ENCODE measurements around the gene KRTAP10-4. TPM values are rescaled to one million over a fixed set of nuclear protein-coding genes. Genes with fewer than 3 reads are reported as not detected.

KRTAP10-4 gene
- total and polyA plus RNA-seq, 2 experiments from 2014 or later = not detected

DNA sequence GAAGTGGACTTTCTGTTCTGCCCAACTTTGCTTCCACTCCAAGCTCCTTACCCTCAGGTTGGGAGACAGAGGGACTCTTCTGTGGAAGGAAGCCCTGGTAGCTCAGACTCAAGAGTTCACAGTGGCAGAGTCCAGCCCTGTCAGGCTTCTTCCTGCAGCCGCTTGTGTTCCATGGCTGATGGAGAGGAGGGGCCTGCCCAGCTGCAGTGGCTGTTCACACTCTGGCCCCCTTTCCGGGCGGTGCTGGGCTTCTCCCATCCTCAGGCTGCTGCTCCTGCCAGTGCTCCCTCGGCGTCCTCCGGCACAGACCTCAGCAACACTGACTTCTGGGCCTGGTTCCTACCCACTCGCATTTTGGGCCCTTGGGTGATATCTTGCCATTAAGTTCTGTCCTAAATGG, 37.6 kb upstream of the KRTAP10-4 start:
- Mint-ChIP-seq H3K36me3 (ENCODE audit: low read depth) (no peaks in the 10 kb centered on the region; the same call in 2 of the 3 replicates), H3K27me3 (ENCODE audit: insufficient read depth, low read depth, poor library complexity) (peaks cover 6% of the 10 kb centered on the region), H3K9me3 (peaks cover 4% of the 10 kb centered on the region; the same call in 1 of the 3 replicates), H3K27ac (no peak overlapping the region), H3K4me3 (no peak overlapping the region), H3K4me1 (peaks cover 3% of the 10 kb centered on the region; the same call in 2 of the 3 replicates)
- no peaks in the 10 kb centered on the region for H3K27me3 ChIP-seq (ENCODE audit: insufficient read depth)
- H3K79me2 ChIP-seq (replicated peaks; ENCODE audit: insufficient read depth) = no peaks in the 10 kb centered on the region
- no peak overlapping the region for H3K4me2 ChIP-seq
- DNase-seq (ENCODE audit: low spot score) (no peak), ATAC-seq (peak; percentile 10; the same call in 1 of the 3 replicates)
- no peaks in the 10 kb centered on the region for H3K4me1 ChIP-seq (ENCODE audit: insufficient read depth)
- H3K9me2 ChIP-seq (ENCODE audit: insufficient read depth) = no peaks in the 10 kb centered on the region
- no peak overlapping the region for H3K4me3 ChIP-seq
- TF ChIP-seq, protein P1, sequence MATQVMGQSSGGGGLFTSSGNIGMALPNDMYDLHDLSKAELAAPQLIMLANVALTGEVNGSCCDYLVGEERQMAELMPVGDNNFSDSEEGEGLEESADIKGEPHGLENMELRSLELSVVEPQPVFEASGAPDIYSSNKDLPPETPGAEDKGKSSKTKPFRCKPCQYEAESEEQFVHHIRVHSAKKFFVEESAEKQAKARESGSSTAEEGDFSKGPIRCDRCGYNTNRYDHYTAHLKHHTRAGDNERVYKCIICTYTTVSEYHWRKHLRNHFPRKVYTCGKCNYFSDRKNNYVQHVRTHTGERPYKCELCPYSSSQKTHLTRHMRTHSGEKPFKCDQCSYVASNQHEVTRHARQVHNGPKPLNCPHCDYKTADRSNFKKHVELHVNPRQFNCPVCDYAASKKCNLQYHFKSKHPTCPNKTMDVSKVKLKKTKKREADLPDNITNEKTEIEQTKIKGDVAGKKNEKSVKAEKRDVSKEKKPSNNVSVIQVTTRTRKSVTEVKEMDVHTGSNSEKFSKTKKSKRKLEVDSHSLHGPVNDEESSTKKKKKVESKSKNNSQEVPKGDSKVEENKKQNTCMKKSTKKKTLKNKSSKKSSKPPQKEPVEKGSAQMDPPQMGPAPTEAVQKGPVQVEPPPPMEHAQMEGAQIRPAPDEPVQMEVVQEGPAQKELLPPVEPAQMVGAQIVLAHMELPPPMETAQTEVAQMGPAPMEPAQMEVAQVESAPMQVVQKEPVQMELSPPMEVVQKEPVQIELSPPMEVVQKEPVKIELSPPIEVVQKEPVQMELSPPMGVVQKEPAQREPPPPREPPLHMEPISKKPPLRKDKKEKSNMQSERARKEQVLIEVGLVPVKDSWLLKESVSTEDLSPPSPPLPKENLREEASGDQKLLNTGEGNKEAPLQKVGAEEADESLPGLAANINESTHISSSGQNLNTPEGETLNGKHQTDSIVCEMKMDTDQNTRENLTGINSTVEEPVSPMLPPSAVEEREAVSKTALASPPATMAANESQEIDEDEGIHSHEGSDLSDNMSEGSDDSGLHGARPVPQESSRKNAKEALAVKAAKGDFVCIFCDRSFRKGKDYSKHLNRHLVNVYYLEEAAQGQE (IDR thresholded peaks at IDR 0.05; ENCODE audit: unreplicated experiment) = no peak
- no peak for TF ChIP-seq ZNF114 (CRISPR knock-in tag; IDR thresholded peaks at IDR 0.05)
- no peak for TF ChIP-seq ZNF462 (CRISPR knock-in tag; IDR thresholded peaks at IDR 0.05)
- TF ChIP-seq POLR2AphosphoS5 (IDR thresholded peaks at IDR 0.05; ENCODE audit: low read depth) = no peak
- TF ChIP-seq, protein P2, sequence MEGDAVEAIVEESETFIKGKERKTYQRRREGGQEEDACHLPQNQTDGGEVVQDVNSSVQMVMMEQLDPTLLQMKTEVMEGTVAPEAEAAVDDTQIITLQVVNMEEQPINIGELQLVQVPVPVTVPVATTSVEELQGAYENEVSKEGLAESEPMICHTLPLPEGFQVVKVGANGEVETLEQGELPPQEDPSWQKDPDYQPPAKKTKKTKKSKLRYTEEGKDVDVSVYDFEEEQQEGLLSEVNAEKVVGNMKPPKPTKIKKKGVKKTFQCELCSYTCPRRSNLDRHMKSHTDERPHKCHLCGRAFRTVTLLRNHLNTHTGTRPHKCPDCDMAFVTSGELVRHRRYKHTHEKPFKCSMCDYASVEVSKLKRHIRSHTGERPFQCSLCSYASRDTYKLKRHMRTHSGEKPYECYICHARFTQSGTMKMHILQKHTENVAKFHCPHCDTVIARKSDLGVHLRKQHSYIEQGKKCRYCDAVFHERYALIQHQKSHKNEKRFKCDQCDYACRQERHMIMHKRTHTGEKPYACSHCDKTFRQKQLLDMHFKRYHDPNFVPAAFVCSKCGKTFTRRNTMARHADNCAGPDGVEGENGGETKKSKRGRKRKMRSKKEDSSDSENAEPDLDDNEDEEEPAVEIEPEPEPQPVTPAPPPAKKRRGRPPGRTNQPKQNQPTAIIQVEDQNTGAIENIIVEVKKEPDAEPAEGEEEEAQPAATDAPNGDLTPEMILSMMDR (conservative IDR thresholded peaks at IDR 0.05; ENCODE audit: low read depth in 2 of 2) = no peak
- no peak for TF ChIP-seq NANOG (IDR thresholded peaks at IDR 0.05; ENCODE audit: borderline replicate concordance)
- TF ChIP-seq EZH2 (IDR thresholded peaks at IDR 0.05; ENCODE audit: low read depth, unreplicated experiment) = no peak
- TF ChIP-seq, protein P3, sequence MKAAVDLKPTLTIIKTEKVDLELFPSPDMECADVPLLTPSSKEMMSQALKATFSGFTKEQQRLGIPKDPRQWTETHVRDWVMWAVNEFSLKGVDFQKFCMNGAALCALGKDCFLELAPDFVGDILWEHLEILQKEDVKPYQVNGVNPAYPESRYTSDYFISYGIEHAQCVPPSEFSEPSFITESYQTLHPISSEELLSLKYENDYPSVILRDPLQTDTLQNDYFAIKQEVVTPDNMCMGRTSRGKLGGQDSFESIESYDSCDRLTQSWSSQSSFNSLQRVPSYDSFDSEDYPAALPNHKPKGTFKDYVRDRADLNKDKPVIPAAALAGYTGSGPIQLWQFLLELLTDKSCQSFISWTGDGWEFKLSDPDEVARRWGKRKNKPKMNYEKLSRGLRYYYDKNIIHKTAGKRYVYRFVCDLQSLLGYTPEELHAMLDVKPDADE (IDR thresholded peaks at IDR 0.05) = no peak
- no peak for TF ChIP-seq EZH2phosphoT487 (IDR thresholded peaks at IDR 0.05; ENCODE audit: unreplicated experiment)
- TF ChIP-seq STAT1 (IDR thresholded peaks at IDR 0.05; ENCODE audit: unreplicated experiment) = no peak
- no peak for TF ChIP-seq CREB1 (CRISPR knock-in tag; IDR thresholded peaks at IDR 0.05; ENCODE audit: low read depth)
- no peak for TF ChIP-seq JUNB (IDR thresholded peaks at IDR 0.05; ENCODE audit: unreplicated experiment)
- TF ChIP-seq ZNF331 (CRISPR knock-in tag; IDR thresholded peaks at IDR 0.05; ENCODE audit: low read depth) = no peak
- no peak overlapping the region for H3K27ac ChIP-seq (ENCODE audit: low read depth)
- no peaks in the 10 kb centered on the region for H4K20me1 ChIP-seq (replicated peaks; ENCODE audit: insufficient read depth)
- no peaks in the 10 kb centered on the region for H3F3A ChIP-seq (replicated peaks; ENCODE audit: low read depth)
- H2AFZ ChIP-seq = peak overlapping the region; percentile 52; the same call in 1 of the 2 replicates
- H3K36me3 ChIP-seq (ENCODE audit: insufficient read depth) = no peaks in the 10 kb centered on the region

All from GM23338 (cell line).